Neural progenitor cell (in vitro differentiated cells): ENCODE results near the gene RLF. TPM values are rescaled to one million over a fixed set of nuclear protein-coding genes. Genes with fewer than 3 reads are reported as not detected.

Experiments used
- DNase-seq: peaks from one replicate; pipeline ENCODE4 v3.0.0-alpha.2; 2016; ENCODE audit warnings: low spot score
- H2AFZ ChIP-seq: fragments of 200-600 bp; sonication (generic); replicated peaks from 2 replicates; pipeline ENCODE4 v1.6.1; 2016; ENCODE audit warnings: antibody characterized with exemption
- H3F3A ChIP-seq: fragments of 200-600 bp; sonication (generic); 2 replicates; pipeline ENCODE4 v1.6.1; 2016; ENCODE audit warnings: antibody characterized with exemption, low read depth
- H3K27ac ChIP-seq: fragments of 200-600 bp; sonication (generic); 2 replicates; pipeline ENCODE4 v1.5.1; 2016; ENCODE audit warnings: mild to moderate bottlenecking
- H3K27me3 ChIP-seq: fragments of 200-600 bp; sonication (generic); 2 replicates; pipeline ENCODE4 v1.6.1; 2016; ENCODE audit warnings: mild to moderate bottlenecking, moderate library complexity
- H3K36me3 ChIP-seq: fragments of 200-600 bp; sonication (generic); 2 replicates; pipeline ENCODE4 v1.5.1; 2016
- H3K4me1 ChIP-seq: fragments of 200-600 bp; sonication (generic); 2 replicates; pipeline ENCODE4 v1.6.1; 2016; ENCODE audit warnings: mixed run types
- H3K4me2 ChIP-seq: fragments of 200-600 bp; sonication (generic); 2 replicates; pipeline ENCODE4 v1.6.1; 2016
- H3K4me3 ChIP-seq: fragments of 200-600 bp; sonication (generic); 2 replicates; pipeline ENCODE4 v1.5.1; 2016
- H3K79me2 ChIP-seq: fragments of 200-600 bp; sonication (generic); 2 replicates; pipeline ENCODE4 v1.6.1; 2016; ENCODE audit warnings: low read depth
- H3K9ac ChIP-seq: fragments of 200-600 bp; sonication (generic); 2 replicates; pipeline ENCODE4 v1.6.1; 2016
- H3K9me3 ChIP-seq: fragments of 200-600 bp; sonication (generic); 2 replicates; pipeline ENCODE4 v1.5.1; 2016; ENCODE audit warnings: low read depth
- H4K20me1 ChIP-seq: fragments of 200-600 bp; sonication (generic); 2 replicates; pipeline ENCODE4 v1.6.1; 2016; ENCODE audit warnings: low read depth
- H3K27ac Mint-ChIP-seq: 3 replicates; pipeline ENCODE4 v1.8.0; 2021; ENCODE audit warnings: mixed read lengths
- H3K27me3 Mint-ChIP-seq: 2 replicates; pipeline ENCODE4 v1.8.0; 2022; ENCODE audit warnings: low read depth, mild to moderate bottlenecking, inconsistent platforms, moderate library complexity, mixed read lengths; ENCODE audit not compliant: insufficient read depth
- H3K36me3 Mint-ChIP-seq: 3 replicates; pipeline ENCODE4 v1.8.0; 2021; ENCODE audit warnings: mixed read lengths
- H3K4me1 Mint-ChIP-seq: 3 replicates; pipeline ENCODE4 v1.8.0; 2021; ENCODE audit warnings: mixed read lengths
- H3K4me3 Mint-ChIP-seq: 3 replicates; pipeline ENCODE4 v1.8.0; 2021; ENCODE audit warnings: mild to moderate bottlenecking, moderate library complexity, mixed read lengths
- H3K9me3 Mint-ChIP-seq: 3 replicates; pipeline ENCODE4 v1.8.0; 2020; ENCODE audit warnings: mixed read lengths
- EZH2 ChIP-seq: fragments of 200-600 bp; sonication (generic); IDR thresholded peaks from 2 replicates; pipeline ENCODE4 v1.6.1; 2017; ENCODE audit warnings: antibody characterized with exemption, mild to moderate bottlenecking, moderate library complexity
- EZH2phosphoT487 ChIP-seq: fragments of 200-600 bp; sonication (generic); IDR thresholded peaks from 2 replicates; pipeline ENCODE4 v1.6.1; 2017; ENCODE audit warnings: antibody characterized with exemption
- total RNA-seq: library from RNA; depleted of rRNA; stranded (reverse); fragments of >200 nt; gene quantifications from 2 replicates; pipeline ENCODE4 v1.2.3, GENCODE V29; 2015; ENCODE audit warnings: low replicate concordance
- TF ChIP-seq, protein P1 (sequence below): fragments of 200-600 bp; sonication (generic); IDR thresholded peaks from 2 replicates; pipeline ENCODE4 v1.5.1; 2017; ENCODE audit warnings: antibody characterized with exemption, mild to moderate bottlenecking

The RLF gene
- total RNA-seq, 1 donor from 2014 or later: 72.7 TPM

DNA sequence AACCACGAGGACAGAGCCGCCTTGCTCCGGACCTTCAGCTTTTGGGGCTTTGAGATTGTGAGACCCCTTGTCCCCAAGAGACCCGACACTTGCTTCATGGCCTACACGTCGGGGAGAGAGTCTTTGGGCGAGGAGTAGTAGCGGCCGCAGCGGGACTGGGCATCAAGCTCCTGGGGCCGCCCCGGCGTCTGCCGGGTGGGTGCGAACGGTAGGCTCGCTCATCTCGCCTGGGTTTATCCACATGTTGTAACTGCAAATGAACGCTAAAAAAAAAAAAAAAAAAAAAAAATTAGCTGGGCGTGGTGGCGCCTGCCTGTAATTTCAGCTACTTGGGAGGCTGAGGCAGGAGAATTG lies 27.9 kb upstream of the RLF start:
- Histone ChIP-seq H3K4me2 (no peak overlapping the region), H4K20me1 (no peaks in the 10 kb centered on the region), H3K9me3 (no peaks in the 10 kb centered on the region), H3F3A (no peaks in the 10 kb centered on the region), H3K36me3 (no peaks in the 10 kb centered on the region), H3K4me1 (no peaks in the 10 kb centered on the region), H3K4me3 (no peak overlapping the region), H3K79me2 (no peaks in the 10 kb centered on the region), H3K9ac (no peak overlapping the region), H3K27ac (no peak overlapping the region), H3K27me3 (no peaks in the 10 kb centered on the region), H2AFZ (no peak overlapping the region)
- Mint-ChIP-seq H3K4me3 (no peak overlapping the region), H3K36me3 (no peaks in the 10 kb centered on the region), H3K4me1 (no peaks in the 10 kb centered on the region), H3K27ac (no peak overlapping the region), H3K27me3 (peaks cover 5% of the 10 kb centered on the region), H3K9me3 (peaks cover 3% of the 10 kb centered on the region)
- TF ChIP-seq, protein P1, sequence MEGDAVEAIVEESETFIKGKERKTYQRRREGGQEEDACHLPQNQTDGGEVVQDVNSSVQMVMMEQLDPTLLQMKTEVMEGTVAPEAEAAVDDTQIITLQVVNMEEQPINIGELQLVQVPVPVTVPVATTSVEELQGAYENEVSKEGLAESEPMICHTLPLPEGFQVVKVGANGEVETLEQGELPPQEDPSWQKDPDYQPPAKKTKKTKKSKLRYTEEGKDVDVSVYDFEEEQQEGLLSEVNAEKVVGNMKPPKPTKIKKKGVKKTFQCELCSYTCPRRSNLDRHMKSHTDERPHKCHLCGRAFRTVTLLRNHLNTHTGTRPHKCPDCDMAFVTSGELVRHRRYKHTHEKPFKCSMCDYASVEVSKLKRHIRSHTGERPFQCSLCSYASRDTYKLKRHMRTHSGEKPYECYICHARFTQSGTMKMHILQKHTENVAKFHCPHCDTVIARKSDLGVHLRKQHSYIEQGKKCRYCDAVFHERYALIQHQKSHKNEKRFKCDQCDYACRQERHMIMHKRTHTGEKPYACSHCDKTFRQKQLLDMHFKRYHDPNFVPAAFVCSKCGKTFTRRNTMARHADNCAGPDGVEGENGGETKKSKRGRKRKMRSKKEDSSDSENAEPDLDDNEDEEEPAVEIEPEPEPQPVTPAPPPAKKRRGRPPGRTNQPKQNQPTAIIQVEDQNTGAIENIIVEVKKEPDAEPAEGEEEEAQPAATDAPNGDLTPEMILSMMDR: no peak
- no peak for TF ChIP-seq EZH2
- no peak for TF ChIP-seq EZH2phosphoT487
- no peak for DNase-seq

DNA sequence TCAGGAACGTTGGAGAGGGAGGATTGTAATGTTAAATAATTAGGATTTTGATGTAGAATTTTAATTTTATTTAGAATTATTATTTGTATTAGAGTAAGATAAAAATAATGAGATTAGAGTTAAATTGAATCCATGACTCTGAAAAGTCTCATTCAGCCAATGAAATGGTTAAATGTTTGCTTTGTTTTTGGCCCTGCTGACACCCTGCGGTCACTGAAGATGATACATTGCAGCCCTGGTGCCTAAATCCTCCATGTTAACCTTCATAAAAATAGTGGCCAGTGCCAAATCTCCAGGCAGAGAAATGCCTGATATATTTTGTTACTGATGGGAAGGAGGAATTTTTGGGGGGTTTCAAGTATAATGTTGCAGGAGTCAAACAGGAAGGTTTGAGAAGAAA lies 27.3 kb upstream of the RLF start:
- H3K9ac ChIP-seq: no peak overlapping the region
- Mint-ChIP-seq H3K27me3 (peaks cover 5% of the 10 kb centered on the region), H3K4me1 (no peaks in the 10 kb centered on the region), H3K27ac (no peak overlapping the region), H3K36me3 (no peaks in the 10 kb centered on the region), H3K9me3 (peaks cover 3% of the 10 kb centered on the region), H3K4me3 (no peak overlapping the region)
- H3K4me3 ChIP-seq: no peak overlapping the region
- DNase-seq: no peak
- TF ChIP-seq EZH2phosphoT487 (no peak), EZH2 (no peak)
- TF ChIP-seq, protein P1: no peak
- H3F3A ChIP-seq: no peaks in the 10 kb centered on the region
- H3K36me3 ChIP-seq: no peaks in the 10 kb centered on the region
- H3K9me3 ChIP-seq: no peaks in the 10 kb centered on the region
- no peaks in the 10 kb centered on the region for H3K27me3 ChIP-seq
- H3K4me2 ChIP-seq: no peak overlapping the region
- no peak overlapping the region for H2AFZ ChIP-seq
- no peaks in the 10 kb centered on the region for H3K79me2 ChIP-seq
- no peak overlapping the region for H3K27ac ChIP-seq
- H3K4me1 ChIP-seq: no peaks in the 10 kb centered on the region
- no peaks in the 10 kb centered on the region for H4K20me1 ChIP-seq

DNA sequence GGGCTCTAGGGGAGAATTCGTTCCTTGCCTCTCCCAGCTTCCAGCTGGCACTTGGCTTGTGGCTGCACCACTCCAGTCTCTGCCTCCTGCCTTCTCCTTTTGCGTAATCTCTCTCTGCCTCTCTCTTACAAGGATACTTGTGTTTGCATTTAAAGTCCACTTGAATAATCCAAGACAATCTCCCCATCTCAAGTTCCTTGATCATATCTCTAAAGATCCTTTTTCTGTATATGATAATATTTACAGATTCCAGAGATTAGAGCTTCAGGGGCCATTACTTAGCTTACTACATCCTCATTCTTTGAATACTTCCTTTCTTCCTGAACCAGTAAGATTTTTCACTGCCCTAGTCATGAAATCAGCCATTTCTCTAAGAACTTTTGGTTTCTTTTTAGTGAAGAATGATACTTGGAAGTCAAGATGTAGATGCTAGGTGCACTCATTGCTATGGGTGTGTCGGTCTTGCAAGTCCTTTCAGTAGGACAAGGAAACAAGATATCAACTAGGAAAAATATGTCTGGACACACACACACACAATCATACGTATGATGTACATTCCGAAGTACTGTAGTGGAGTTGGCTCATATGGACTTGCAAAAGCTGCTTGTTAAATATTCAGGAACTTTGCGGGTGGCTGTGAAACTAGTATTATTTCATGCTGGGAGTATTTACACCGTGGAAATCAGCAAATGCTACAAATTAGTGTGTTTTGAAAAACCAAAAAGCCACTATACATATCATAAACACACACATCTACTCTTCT lies 20.8 kb upstream of the RLF start:
- Mint-ChIP-seq H3K27ac (no peak overlapping the region), H3K36me3 (no peaks in the 10 kb centered on the region), H3K27me3 (peaks cover 3% of the 10 kb centered on the region), H3K4me3 (no peak overlapping the region), H3K4me1 (peaks cover 8% of the 10 kb centered on the region), H3K9me3 (no peaks in the 10 kb centered on the region)
- H3K4me2 ChIP-seq: no peak overlapping the region
- no peaks in the 10 kb centered on the region for H3K9me3 ChIP-seq
- TF ChIP-seq EZH2: no peak
- TF ChIP-seq, protein P1: no peak
- TF ChIP-seq EZH2phosphoT487: no peak
- H3K4me3 ChIP-seq: no peak overlapping the region
- no peak overlapping the region for H2AFZ ChIP-seq
- no peaks in the 10 kb centered on the region for H3K79me2 ChIP-seq
- H3F3A ChIP-seq: no peaks in the 10 kb centered on the region
- H4K20me1 ChIP-seq: no peaks in the 10 kb centered on the region
- no peak for DNase-seq
- no peaks in the 10 kb centered on the region for H3K36me3 ChIP-seq
- no peak overlapping the region for H3K27ac ChIP-seq
- H3K9ac ChIP-seq: no peak overlapping the region
- no peaks in the 10 kb centered on the region for H3K4me1 ChIP-seq
- peaks cover 13% of the 10 kb centered on the region for H3K27me3 ChIP-seq
